Adrenal gland (tissue), 12 donors: ENCODE measurements around the gene TEK. TPM values are rescaled to one million over a fixed set of nuclear protein-coding genes. Genes with fewer than 3 reads are reported as not detected.

Experiments used
- DNase-seq, 7 donors: peaks; one replicate each; pipeline ENCODE4 v3.0.0-alpha.2; 2019 to 2020
- H3K27ac ChIP-seq, 5 donors: fragments of 200-600 bp; sonication (generic) in 4 of 5; 1 replicate in 3 of 5; 2 replicates in 2 of 5; pipeline versions ENCODE4 v1.5.1 to v1.8.0; 2016 to 2020; ENCODE audit warnings: mild to moderate bottlenecking in 1 of 5
- H3K27me3 ChIP-seq: fragments of 200-600 bp; 2 replicates; pipeline ENCODE4 v1.8.0; 2021
- H3K36me3 ChIP-seq, 2 donors: fragments of 200-600 bp; replicated peaks in 1 of 2; 1 replicate in 1 of 2; 2 replicates in 1 of 2; pipeline versions ENCODE4 v1.5.1 to v1.8.0; 2018 to 2022
- H3K4me1 ChIP-seq, 2 donors: fragments of 200-600 bp; replicated peaks in 1 of 2; 1 replicate in 1 of 2; 2 replicates in 1 of 2; pipeline versions ENCODE4 v1.5.1 to v1.8.0; 2018 to 2021
- H3K4me3 ChIP-seq, 4 donors: fragments of 200-600 bp; sonication (generic) in 3 of 4; one replicate each; pipeline ENCODE4 v1.5.1; 2016 to 2018
- H3K9me3 ChIP-seq, 3 donors: fragments of 200-600 bp; sonication (generic) in 1 of 3; replicated peaks in 1 of 3; 1 replicate in 2 of 3; 2 replicates in 1 of 3; pipeline versions ENCODE4 v1.5.1 to v1.8.0; 2016 to 2021
- POLR2A ChIP-seq, 2 donors: fragments of 450-650 bp; IDR thresholded peaks; one replicate each; pipeline ENCODE4 v1.6.1; 2017; ENCODE audit warnings: antibody characterized with exemption in 2 of 2, mild to moderate bottlenecking in 2 of 2, moderate library complexity in 1 of 2
- WGBS, 4 donors: extraction: QIAGEN DNeasy Blood & Tissue Kit in 2 of 4; methylation state at CpG; one replicate each; pipeline versions ENCODE4 v1.1.5 to v1.1.7; 2013 to 2017; 5-methylcytosine and 5-hydroxymethylcytosine counted together
- intact Hi-C, 2 donors: fragments of 100-400 bp; cut with DNase I; formaldehyde crosslinking; loops; one replicate each; pipeline versions ENCODE4 v1.14.1 to v1.15.0; 2022 to 2023
- polyA plus RNA-seq, 3 donors: library from polyadenylated mRNA; stranded (reverse); fragments of 200-250 nt in 2 of 3; fragments of 350-450 nt in 1 of 3; fragmentation: Illumina TruSeq in 1 of 3; extraction: RNeasy Lipid Tissue Mini Kit (QIAGEN cat#74804) in 1 of 3; gene quantifications; one replicate each; pipeline ENCODE4 v1.2.3, GENCODE V29; 2013 to 2014
- total RNA-seq, 9 donors: library from RNA; depleted of rRNA in 4 of 9; stranded (reverse); fragments of >200 nt in 4 of 9; fragments of 120-200 nt in 1 of 9; fragmentation: NEBNext Ultra II Directional in 1 of 9; extraction: Animal tissue kit (Norgen Biotek cat#: 25700) in 1 of 9; gene quantifications; one replicate each; pipeline versions ENCODE4 v1.1.0 to v1.2.4, GENCODE V29; 2013 to 2023
- TF ChIP-seq, protein P1 (sequence below), 6 experiments: fragments of 450-650 bp in 4 of 6; fragments of 200-600 bp in 2 of 6; sonication (generic) in 1 of 6; IDR thresholded peaks; 1 replicate in 5 of 6; 2 replicates in 1 of 6; pipeline versions ENCODE4 v1.5.1 to v1.8.0; 2016 to 2021; ENCODE audit warnings: antibody characterized with exemption in 6 of 6, mild to moderate bottlenecking in 2 of 6, moderate library complexity in 1 of 6
- donor health status: healthy with polysubstance abuse.
- donor health status: Bipolar disorder and iron deficiency.
- donor health status: DM: yes; HTN: yes; CAD: no.
- donor health status: DM: no; HTN: no; CAD: no.
- donor health status: DM: no; HTN: no; CAD: no.
- donor health status: DM: yes; HTN: yes; CAD: no.

The TEK gene
- total and polyA plus RNA-seq, 12 donors = 2.7 to 27.9 (median 19.3) TPM

DNA sequence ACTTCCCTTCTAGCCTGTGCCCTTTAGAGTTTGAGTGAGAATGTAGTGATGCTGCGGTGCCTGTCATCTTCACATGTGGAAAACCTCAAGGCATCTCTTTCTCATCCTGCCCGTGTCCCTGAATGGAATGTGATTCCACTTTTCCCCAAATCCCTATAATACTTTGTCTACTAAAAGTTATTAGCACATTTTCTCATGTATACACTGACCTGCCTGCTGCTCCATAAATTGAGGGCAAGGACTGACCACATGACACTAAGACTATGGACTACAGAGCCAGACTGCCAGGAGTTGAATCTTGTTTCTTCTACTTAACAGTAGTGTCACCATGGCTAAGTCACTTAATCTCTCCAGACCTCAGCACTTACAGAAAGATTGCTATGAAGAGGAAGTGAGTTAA lies 93.0 kb downstream of the TEK start:
- 89 to 96% (median 94%) methylated on average over 2 of the region's 2 CpGs for WGBS, 4 donors
- Histone ChIP-seq H3K27me3 (no peaks in the 10 kb centered on the region), H3K4me1 (no peaks in the 10 kb centered on the region), H3K4me3 (no peak overlapping the region), H3K27ac (no peak overlapping the region), H3K36me3 (no peaks in the 10 kb centered on the region), H3K9me3 (no peaks in the 10 kb centered on the region)
- TF ChIP-seq, protein P1, sequence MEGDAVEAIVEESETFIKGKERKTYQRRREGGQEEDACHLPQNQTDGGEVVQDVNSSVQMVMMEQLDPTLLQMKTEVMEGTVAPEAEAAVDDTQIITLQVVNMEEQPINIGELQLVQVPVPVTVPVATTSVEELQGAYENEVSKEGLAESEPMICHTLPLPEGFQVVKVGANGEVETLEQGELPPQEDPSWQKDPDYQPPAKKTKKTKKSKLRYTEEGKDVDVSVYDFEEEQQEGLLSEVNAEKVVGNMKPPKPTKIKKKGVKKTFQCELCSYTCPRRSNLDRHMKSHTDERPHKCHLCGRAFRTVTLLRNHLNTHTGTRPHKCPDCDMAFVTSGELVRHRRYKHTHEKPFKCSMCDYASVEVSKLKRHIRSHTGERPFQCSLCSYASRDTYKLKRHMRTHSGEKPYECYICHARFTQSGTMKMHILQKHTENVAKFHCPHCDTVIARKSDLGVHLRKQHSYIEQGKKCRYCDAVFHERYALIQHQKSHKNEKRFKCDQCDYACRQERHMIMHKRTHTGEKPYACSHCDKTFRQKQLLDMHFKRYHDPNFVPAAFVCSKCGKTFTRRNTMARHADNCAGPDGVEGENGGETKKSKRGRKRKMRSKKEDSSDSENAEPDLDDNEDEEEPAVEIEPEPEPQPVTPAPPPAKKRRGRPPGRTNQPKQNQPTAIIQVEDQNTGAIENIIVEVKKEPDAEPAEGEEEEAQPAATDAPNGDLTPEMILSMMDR (IDR thresholded peaks at IDR 0.05) = no peak
- TF ChIP-seq POLR2A (IDR thresholded peaks at IDR 0.05) = no peak
- intact Hi-C loops = no loop called here
- no peak for DNase-seq

DNA sequence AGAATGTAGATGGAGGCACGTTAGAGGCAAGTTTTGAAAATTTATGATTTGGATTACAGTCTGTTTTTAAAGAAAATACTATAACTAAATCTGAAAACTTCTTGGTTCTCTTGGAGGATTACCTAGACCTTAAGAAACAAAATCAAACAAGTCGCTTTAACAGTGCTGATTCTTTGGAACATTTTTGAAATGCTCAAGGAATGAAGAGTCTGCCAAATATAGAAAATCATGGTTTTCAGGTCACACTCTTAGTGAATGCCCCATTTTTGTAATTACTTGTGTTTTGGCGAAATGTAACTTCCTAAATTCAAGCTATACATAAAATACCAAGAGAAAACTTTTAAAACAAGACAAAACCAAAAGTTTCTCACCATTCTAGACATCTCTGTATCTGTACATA lies 94.8 kb downstream of the TEK start:
- no peak for TF ChIP-seq POLR2A (IDR thresholded peaks at IDR 0.05)
- TF ChIP-seq, protein P1 (IDR thresholded peaks at IDR 0.05) = no peak
- H3K27ac ChIP-seq = no peak overlapping the region

DNA sequence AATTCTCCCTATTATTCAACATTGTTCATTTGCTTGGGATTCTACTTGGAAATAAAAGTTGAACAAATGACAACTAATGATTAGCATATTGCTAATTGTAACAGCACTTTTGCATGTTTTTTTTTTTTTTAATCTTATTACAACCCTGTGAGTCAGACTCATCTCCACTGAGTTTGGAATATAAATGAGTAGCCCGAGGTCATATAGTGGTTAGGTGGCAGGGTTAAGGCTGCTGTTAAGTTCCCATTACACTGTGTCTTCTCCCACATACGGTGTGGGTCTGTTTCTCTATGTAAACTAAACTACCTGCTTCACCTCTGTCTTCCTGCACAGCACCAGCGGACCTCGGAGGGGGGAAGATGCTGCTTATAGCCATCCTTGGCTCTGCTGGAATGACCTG lies 95.6 kb downstream of the TEK start:
- H3K27ac ChIP-seq = no peak overlapping the region
- no peak for DNase-seq
- no peaks in the 10 kb centered on the region for H3K36me3 ChIP-seq
- no peaks in the 10 kb centered on the region for H3K4me1 ChIP-seq
- H3K4me3 ChIP-seq = no peak overlapping the region
- no peaks in the 10 kb centered on the region for H3K27me3 ChIP-seq
- intact Hi-C loops = no loop called here
- WGBS, 4 donors = 64 to 85% (median 77%) methylated on average over 4 of the region's 4 CpGs
- no peak for TF ChIP-seq POLR2A (IDR thresholded peaks at IDR 0.05)
- TF ChIP-seq, protein P1 (IDR thresholded peaks at IDR 0.05) = no peak
- H3K9me3 ChIP-seq = no peaks in the 10 kb centered on the region

More for the DNA sequence above, 94.8 kb downstream of the TEK start:
- no peak overlapping the region for H3K4me3 ChIP-seq
- no peaks in the 10 kb centered on the region for H3K4me1 ChIP-seq
- no peak for DNase-seq
- no peaks in the 10 kb centered on the region for H3K9me3 ChIP-seq
- WGBS, 4 donors = 67 to 76% (median 68%) methylated on average over 3 of the region's 3 CpGs
- no peaks in the 10 kb centered on the region for H3K36me3 ChIP-seq
- no peaks in the 10 kb centered on the region for H3K27me3 ChIP-seq
- intact Hi-C loops = no loop called here

DNA sequence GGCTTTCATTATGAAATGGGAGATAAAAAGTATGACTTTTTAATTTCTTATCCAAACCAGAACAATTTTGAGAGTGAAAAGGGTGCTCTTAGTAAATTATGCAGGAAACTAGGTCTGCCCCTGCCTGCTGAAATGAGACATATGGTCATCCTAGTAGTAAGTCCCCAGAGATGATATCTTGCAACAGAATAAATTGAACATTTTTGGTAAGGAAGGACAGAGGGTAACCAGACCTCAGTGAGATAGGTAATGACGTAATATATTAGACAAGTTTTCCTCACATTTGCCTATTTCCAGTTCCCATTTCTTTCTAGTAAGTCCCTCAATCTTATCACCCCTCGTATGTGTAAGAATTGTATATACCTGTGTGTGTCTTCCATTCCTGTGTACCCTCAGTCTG lies 96.2 kb downstream of the TEK start:
- no peaks in the 10 kb centered on the region for H3K4me1 ChIP-seq
- no peak overlapping the region for H3K4me3 ChIP-seq
- intact Hi-C loops = no loop called here
- no peaks in the 10 kb centered on the region for H3K9me3 ChIP-seq
- no peak overlapping the region for H3K27ac ChIP-seq
- TF ChIP-seq, protein P1 (IDR thresholded peaks at IDR 0.05) = no peak
- TF ChIP-seq POLR2A (IDR thresholded peaks at IDR 0.05) = no peak
- no peaks in the 10 kb centered on the region for H3K27me3 ChIP-seq
- DNase-seq = no peak
- no peaks in the 10 kb centered on the region for H3K36me3 ChIP-seq
- WGBS, 4 donors = 72 to 79% (median 75%) methylated on average over 2 of the region's 2 CpGs
